ENCODE results near the gene ME1.

Gene ME1

DNA sequence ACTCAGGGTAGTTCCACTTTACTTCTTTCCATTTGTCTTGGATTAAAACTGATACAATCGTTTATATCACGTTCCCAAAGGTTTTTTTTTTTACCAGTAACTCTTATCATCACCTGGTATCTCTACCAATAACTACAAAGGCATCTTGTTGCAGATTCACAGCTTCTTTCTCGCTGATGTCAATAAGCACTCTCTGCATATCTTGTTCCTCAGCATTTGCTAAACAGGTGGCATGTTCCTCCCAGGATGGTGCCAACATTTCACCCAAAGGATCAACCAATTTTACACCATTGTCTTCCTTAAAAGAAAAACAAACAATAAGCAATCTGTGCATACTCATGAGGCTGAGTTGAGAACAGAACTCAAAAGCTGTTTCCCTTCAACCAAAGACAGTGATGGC lies 242.3 kb downstream of the ME1 start:
- DNase-seq = no peak

DNA sequence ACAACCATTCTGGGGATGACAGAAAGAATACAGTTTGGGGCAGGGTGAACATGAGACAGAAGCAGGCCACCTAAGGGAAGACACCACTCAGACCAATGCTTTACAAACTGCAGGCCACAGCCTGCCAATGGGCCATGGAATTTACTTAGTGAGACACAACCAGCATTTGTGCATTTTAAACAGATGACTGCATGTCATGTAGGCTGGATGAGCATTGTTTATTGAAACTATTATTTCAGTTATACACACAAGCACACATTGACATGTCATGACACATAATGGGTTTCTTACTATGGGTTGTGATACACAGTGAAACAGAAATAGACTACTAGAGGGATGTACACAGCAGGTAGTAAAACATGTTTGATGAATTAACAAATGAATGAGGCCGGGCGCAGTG lies 245.8 kb downstream of the ME1 start:
- no peak for DNase-seq

DNA sequence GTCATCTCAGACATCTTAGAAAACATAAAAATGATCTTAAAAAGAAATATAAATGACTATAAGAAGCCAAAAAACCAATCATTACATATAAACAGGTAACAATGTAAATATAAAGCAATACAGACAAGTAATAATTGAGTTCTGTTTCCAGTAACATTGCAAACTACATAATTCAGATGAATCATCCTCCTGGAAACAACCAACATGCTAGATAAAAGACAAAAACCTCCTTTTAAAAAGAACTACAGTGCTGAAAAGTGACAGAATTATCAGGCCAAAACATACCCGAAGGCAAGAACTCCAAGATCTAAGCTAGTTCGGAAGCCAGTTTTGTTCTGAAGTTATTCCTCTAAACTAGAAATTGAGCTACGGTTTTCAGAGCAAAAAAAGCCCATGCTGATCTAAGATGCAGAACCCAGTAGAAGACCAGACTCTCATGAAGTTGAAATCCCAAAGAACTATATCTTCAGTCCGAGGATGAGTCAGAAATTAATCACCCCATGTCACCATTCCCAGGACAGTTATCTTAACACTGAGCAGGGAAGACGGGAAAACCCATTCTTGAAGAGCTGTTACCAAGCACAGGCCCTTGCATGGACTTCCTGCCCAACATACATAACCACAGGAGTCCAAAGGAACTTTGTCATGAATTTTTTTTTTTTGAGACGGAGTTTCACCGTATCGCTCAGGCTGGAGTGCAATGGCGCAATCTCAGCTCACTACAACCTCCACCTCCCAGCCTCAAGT lies 247.6 kb downstream of the ME1 start:
- DNase-seq = no peak

DNA sequence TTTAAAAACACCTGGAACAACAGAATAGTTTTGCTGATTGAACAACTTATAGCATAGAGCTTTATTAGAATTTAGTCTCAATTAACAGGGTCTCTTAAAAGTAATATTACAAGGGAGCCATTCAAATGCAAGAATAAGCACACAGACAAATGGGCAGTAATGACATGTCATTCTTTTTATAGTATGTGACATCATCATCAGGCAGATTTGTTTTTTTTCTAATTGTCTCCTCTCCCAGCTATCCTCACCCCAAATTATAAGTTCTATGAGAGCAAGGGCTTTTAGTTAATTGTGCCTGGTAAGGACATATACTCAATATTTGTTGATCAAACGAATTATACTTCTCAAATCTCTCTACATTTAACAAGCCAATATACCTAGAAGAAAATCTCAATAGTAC lies 248.7 kb downstream of the ME1 start:
- DNase-seq = no peak

DNA sequence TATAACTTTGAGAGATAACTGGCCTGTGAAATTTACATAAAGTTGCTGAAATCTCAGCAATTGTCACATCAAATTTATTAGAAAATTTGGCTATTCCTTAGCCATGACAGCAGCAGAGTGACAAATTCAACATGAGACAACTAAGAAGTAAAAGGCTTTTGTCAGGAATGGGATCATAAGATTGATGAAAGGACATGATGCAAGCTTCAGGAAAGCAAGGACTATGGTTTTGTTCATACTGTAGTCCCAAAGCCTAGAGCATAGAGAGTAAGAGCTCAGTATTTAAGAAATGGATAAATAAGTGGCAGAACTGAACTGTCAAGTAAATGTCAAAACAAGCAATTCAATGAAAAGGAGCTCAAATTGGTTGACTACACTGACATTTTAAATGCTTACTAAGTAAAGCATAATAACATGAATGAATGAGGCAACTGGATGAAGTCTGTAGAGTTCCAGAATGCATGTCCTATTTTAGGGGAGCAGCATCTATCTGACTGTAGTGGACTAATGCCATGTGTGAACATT lies 250.4 kb downstream of the ME1 start:
- no peak for DNase-seq

DNA sequence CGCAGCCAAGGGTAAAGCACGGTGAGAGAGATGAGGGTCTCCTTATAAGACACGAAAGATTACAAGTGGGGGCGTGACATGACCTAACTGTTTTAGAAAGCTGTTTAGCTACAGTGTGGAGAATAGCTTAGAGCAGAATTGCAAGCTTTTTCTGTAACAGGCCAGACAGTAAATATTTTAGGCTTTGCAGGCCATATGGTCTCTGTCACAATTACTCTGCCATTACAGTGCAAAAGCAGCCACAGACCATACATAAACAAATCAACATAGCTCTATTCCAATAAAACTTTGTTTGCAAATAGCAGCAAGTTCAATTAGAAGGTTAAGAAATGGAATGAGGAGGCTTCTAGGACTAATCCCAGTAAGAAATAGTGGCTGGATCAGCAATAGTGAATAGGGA lies 254.6 kb downstream of the ME1 start:
- DNase-seq = no peak

DNA sequence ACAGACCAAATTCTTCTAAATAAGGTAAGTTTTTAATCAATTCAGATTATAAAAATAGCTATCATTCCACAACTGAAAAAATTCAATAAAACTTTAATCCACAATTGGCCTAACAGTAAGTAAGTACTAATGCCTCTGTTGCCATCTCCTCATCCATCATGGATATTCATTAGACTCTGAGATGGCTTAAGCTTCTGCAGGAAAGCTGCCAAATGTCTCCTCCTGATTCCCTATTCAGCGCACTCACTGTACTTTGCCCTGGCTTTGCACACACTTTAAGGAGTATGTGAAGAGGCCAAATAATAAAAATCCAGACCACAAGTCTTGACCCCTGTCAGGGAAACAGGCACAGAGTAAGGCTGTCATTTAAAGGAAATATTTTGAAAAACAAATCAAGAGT lies 261.3 kb downstream of the ME1 start:
- DNase-seq = no peak

DNA sequence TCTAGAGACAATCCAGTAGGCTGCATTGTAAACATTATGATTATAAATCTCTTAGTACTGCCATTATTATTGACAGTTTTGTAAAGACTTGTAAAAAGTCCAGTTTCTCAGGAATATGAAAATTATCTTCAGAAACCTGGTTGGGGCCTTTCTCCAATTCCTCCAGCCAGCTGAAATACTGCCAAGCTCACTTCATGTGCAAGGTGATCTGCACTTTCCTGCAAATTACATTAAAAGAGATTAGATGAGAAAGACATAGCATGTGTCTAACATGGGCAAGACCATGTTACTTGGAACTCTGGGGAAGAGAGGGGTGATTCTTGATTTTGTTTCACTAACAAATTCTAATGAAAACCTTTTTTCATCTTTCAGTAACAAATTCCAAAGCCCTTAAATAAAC lies 261.7 kb downstream of the ME1 start:
- DNase-seq = no peak

DNA sequence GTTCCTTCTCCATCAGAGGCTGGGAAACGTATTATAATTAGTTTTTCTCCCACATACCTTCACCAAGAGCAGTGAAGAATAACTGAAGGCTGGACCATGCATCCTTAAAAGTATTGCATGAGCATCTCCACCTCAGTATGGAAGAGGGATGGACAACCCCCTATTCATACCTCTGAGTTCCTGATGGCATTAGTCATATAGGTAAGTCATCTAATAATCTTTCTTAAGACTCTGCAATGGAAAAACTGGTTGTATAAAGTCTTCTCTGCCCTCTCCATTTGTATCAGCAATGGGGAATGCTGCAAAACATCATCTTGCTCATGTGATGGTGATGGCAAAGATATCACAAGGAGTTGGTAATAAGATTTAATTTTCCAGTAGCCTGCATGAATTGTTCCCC lies 262.3 kb downstream of the ME1 start:
- DNase-seq = no peak

DNA sequence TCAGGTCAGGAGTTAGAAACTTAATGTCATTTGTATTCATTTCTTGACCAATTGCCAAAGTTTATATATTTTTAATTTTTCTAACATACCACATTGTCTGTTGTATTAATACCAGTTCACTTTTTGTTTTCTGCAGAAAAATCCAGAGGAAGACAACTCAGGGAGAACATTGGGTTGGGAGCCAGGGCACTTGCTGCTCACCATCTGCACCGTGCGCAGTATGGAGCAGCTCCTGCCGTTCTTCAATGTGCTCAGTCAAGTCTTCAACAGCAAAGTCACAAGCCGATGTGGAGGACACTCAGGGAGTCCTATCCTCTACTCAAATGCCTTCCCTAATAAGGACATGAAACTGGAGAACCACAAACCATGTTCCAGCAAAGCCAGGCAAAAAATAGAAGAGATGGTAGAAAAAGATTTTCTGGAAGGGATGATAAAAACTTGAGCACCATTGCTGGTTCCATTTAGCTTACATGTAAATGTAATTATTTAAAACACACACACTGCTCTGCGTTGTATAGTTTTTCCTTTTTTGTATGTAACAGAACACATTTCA lies 263.0 kb downstream of the ME1 start:
- no peak for DNase-seq

Measured in effector CD4-positive, alpha-beta T cell (primary cell).